Adrenal gland (tissue), 12 donors: ENCODE results near the gene FCHO2. TPM values are rescaled to one million over a fixed set of nuclear protein-coding genes. Genes with fewer than 3 reads are reported as not detected.

ENCODE experiments used
- DNase-seq, 7 donors: peaks; one replicate each; pipeline ENCODE4 v3.0.0-alpha.2; 2019 to 2020
- H3K27ac ChIP-seq, 5 donors: fragments of 200-600 bp; sonication (generic) in 4 of 5; 1 replicate in 3 of 5; 2 replicates in 2 of 5; pipeline versions ENCODE4 v1.5.1 to v1.8.0; 2016 to 2020; ENCODE audit warnings: mild to moderate bottlenecking in 1 of 5
- H3K27me3 ChIP-seq: fragments of 200-600 bp; 2 replicates; pipeline ENCODE4 v1.8.0; 2021
- H3K36me3 ChIP-seq, 2 donors: fragments of 200-600 bp; replicated peaks in 1 of 2; 1 replicate in 1 of 2; 2 replicates in 1 of 2; pipeline versions ENCODE4 v1.5.1 to v1.8.0; 2018 to 2022
- H3K4me1 ChIP-seq, 2 donors: fragments of 200-600 bp; replicated peaks in 1 of 2; 1 replicate in 1 of 2; 2 replicates in 1 of 2; pipeline versions ENCODE4 v1.5.1 to v1.8.0; 2018 to 2021
- H3K4me3 ChIP-seq, 4 donors: fragments of 200-600 bp; sonication (generic) in 3 of 4; one replicate each; pipeline ENCODE4 v1.5.1; 2016 to 2018
- H3K9me3 ChIP-seq, 3 donors: fragments of 200-600 bp; sonication (generic) in 1 of 3; replicated peaks in 1 of 3; 1 replicate in 2 of 3; 2 replicates in 1 of 3; pipeline versions ENCODE4 v1.5.1 to v1.8.0; 2016 to 2021
- CTCF ChIP-seq, 6 experiments: fragments of 450-650 bp in 4 of 6; fragments of 200-600 bp in 2 of 6; sonication (generic) in 1 of 6; IDR thresholded peaks; 1 replicate in 5 of 6; 2 replicates in 1 of 6; pipeline versions ENCODE4 v1.5.1 to v1.8.0; 2016 to 2021; ENCODE audit warnings: antibody characterized with exemption in 6 of 6, mild to moderate bottlenecking in 2 of 6, moderate library complexity in 1 of 6
- POLR2A ChIP-seq, 2 donors: fragments of 450-650 bp; IDR thresholded peaks; one replicate each; pipeline ENCODE4 v1.6.1; 2017; ENCODE audit warnings: antibody characterized with exemption in 2 of 2, mild to moderate bottlenecking in 2 of 2, moderate library complexity in 1 of 2
- WGBS, 4 donors: extraction: QIAGEN DNeasy Blood & Tissue Kit in 2 of 4; methylation state at CpG; one replicate each; pipeline versions ENCODE4 v1.1.5 to v1.1.7; 2013 to 2017; 5-methylcytosine and 5-hydroxymethylcytosine counted together
- intact Hi-C, 2 donors: fragments of 100-400 bp; cut with DNase I; formaldehyde crosslinking; loops; one replicate each; pipeline versions ENCODE4 v1.14.1 to v1.15.0; 2022 to 2023
- polyA plus RNA-seq, 3 donors: library from polyadenylated mRNA; stranded (reverse); fragments of 200-250 nt in 2 of 3; fragments of 350-450 nt in 1 of 3; fragmentation: Illumina TruSeq in 1 of 3; extraction: RNeasy Lipid Tissue Mini Kit (QIAGEN cat#74804) in 1 of 3; gene quantifications; one replicate each; pipeline ENCODE4 v1.2.3, GENCODE V29; 2013 to 2014
- total RNA-seq, 9 donors: library from RNA; depleted of rRNA in 4 of 9; stranded (reverse); fragments of >200 nt in 4 of 9; fragments of 120-200 nt in 1 of 9; fragmentation: NEBNext Ultra II Directional in 1 of 9; extraction: Animal tissue kit (Norgen Biotek cat#: 25700) in 1 of 9; gene quantifications; one replicate each; pipeline versions ENCODE4 v1.1.0 to v1.2.4, GENCODE V29; 2013 to 2023
- donor health status: healthy with polysubstance abuse.
- donor health status: Bipolar disorder and iron deficiency.
- donor health status: DM: yes; HTN: yes; CAD: no.
- donor health status: DM: no; HTN: no; CAD: no.
- donor health status: DM: no; HTN: no; CAD: no.
- donor health status: DM: yes; HTN: yes; CAD: no.

Gene FCHO2
- total and polyA plus RNA-seq, 12 donors: 5.1 to 32.7 (median 20.0) TPM

GRCh38 chr5:73103870-73104299, 148.0 kb downstream of the FCHO2 start:
- H3K4me3 ChIP-seq: no peak overlapping the region
- no peak for DNase-seq
- H3K27ac ChIP-seq: no peak overlapping the region
- no peaks in the 10 kb centered on the region for H3K4me1 ChIP-seq
- no peak for TF ChIP-seq CTCF (IDR thresholded peaks at IDR 0.05)
- no peak for TF ChIP-seq POLR2A (IDR thresholded peaks at IDR 0.05)
- H3K36me3 ChIP-seq: no peaks in the 10 kb centered on the region
- intact Hi-C loops: no loop called here
- no peaks in the 10 kb centered on the region for H3K9me3 ChIP-seq
- H3K27me3 ChIP-seq: no peaks in the 10 kb centered on the region
- 68 to 78% (median 70%) methylated on average over 4 of the region's 4 CpGs for WGBS, 4 donors

- intact Hi-C loops: no loop called here
- no peak for TF ChIP-seq CTCF (IDR thresholded peaks at IDR 0.05)
- TF ChIP-seq POLR2A (IDR thresholded peaks at IDR 0.05): no peak
- Histone ChIP-seq H3K9me3 (peaks cover 0 to 2% (median 0%) of the 10 kb centered on the region in 3 donors), H3K4me1 (no peaks in the 10 kb centered on the region), H3K27me3 (no peaks in the 10 kb centered on the region), H3K36me3 (no peaks in the 10 kb centered on the region), H3K27ac (no peak overlapping the region), H3K4me3 (no peak overlapping the region)
- no peak for DNase-seq
- WGBS, 4 donors: 56 to 83% (median 69%) methylated on average over 1 of the region's 1 CpG
Observed at GRCh38 chr5:73104326-73104725, 148.5 kb downstream of the FCHO2 start.

GRCh38 chr5:73106335-73106734, 150.5 kb downstream of the FCHO2 start:
- Histone ChIP-seq H3K4me3 (no peak overlapping the region), H3K4me1 (no peaks in the 10 kb centered on the region), H3K27me3 (no peaks in the 10 kb centered on the region), H3K9me3 (peaks cover 0 to 6% (median 0%) of the 10 kb centered on the region in 3 donors), H3K27ac (no peak overlapping the region), H3K36me3 (no peaks in the 10 kb centered on the region)
- intact Hi-C loops: no loop called here
- TF ChIP-seq CTCF (IDR thresholded peaks at IDR 0.05) (no peak), POLR2A (IDR thresholded peaks at IDR 0.05) (no peak)
- DNase-seq: no peak

- Histone ChIP-seq H3K4me3 (no peak overlapping the region), H3K4me1 (no peaks in the 10 kb centered on the region), H3K9me3 (peaks cover 0 to 6% (median 0%) of the 10 kb centered on the region in 3 donors), H3K27me3 (no peaks in the 10 kb centered on the region), H3K27ac (no peak overlapping the region), H3K36me3 (no peaks in the 10 kb centered on the region)
- intact Hi-C loops: no loop called here
- DNase-seq: no peak
- no peak for TF ChIP-seq CTCF (IDR thresholded peaks at IDR 0.05)
- no peak for TF ChIP-seq POLR2A (IDR thresholded peaks at IDR 0.05)
- WGBS, 4 donors: 75 to 92% (median 88%) methylated on average over 1 of the region's 1 CpG
Observed at GRCh38 chr5:73110190-73110589, 154.3 kb downstream of the FCHO2 start.
